MG63 (cell line): Measurements from ENCODE around the gene AFF3. TPM values are rescaled to one million over a fixed set of nuclear protein-coding genes. Genes with fewer than 3 reads are reported as not detected.
"Not testable (repeated sequence)": the region's sequence is repeated elsewhere in the genome, so short reads cannot be mapped to it uniquely, and the experiment has no call there.

ENCODE experiments used
- DNase-seq: peaks from one replicate; pipeline ENCODE4 v3.0.0-alpha.2; 2020
- H3K27me3 ChIP-seq: fragments of 250-450 bp; sonication (Bioruptor Pico); 2 replicates; pipeline ENCODE4 v1.5.1; 2020; ENCODE audit warnings: mild to moderate bottlenecking, moderate library complexity
- H3K36me3 ChIP-seq: fragments of 250-450 bp; sonication (Bioruptor Pico); 2 replicates; pipeline ENCODE4 v1.5.1; 2020; ENCODE audit warnings: mild to moderate bottlenecking, moderate library complexity
- H3K4me3 ChIP-seq: fragments of 250-450 bp; sonication (Bioruptor Pico); 2 replicates; pipeline ENCODE4 v1.5.1; 2020; ENCODE audit warnings: mild to moderate bottlenecking, moderate library complexity
- H3K9me3 ChIP-seq: fragments of 250-450 bp; sonication (Bioruptor Pico); 2 replicates; pipeline ENCODE4 v1.5.1; 2020; ENCODE audit warnings: mild to moderate bottlenecking, moderate library complexity
- total RNA-seq: library from RNA; depleted of rRNA; stranded (reverse); fragments of >200 nt; shearing (Covaris generic); gene quantifications from 2 replicates; pipeline ENCODE4 v1.2.3, GENCODE V29; 2014; ENCODE audit warnings: low replicate concordance

AFF3 gene
- total RNA-seq, 1 experiment from 2014 or later = 6.1 TPM

GRCh38 chr2:99797475-99797874 is 344.9 kb downstream of the AFF3 start:
- Histone ChIP-seq H3K27me3 (no peaks in the 10 kb centered on the region), H3K4me3 (no peak overlapping the region), H3K9me3 (peaks cover 12% of the 10 kb centered on the region; the same call in 1 of the 2 replicates), H3K36me3 (no peaks in the 10 kb centered on the region; the same call in 1 of the 2 replicates)
- no peak for DNase-seq

- no peaks in the 10 kb centered on the region; the same call in 1 of the 2 replicates for H3K36me3 ChIP-seq
- no peak overlapping the region for H3K4me3 ChIP-seq
- peaks cover 12% of the 10 kb centered on the region; the same call in 1 of the 2 replicates for H3K9me3 ChIP-seq
- no peak for DNase-seq
- H3K27me3 ChIP-seq = no peaks in the 10 kb centered on the region
Observed at GRCh38 chr2:99794414-99794813, 348.0 kb downstream of the AFF3 start.

- H3K27me3 ChIP-seq = no peaks in the 10 kb centered on the region
- no peak overlapping the region for H3K4me3 ChIP-seq
- DNase-seq = no peak
- H3K9me3 ChIP-seq = peaks cover 12% of the 10 kb centered on the region; the same call in 1 of the 2 replicates
- H3K36me3 ChIP-seq = no peaks in the 10 kb centered on the region; the same call in 1 of the 2 replicates
Observed at GRCh38 chr2:99793022-99793421, 349.4 kb downstream of the AFF3 start.

- no peaks in the 10 kb centered on the region for H3K9me3 ChIP-seq
- no peak overlapping the region for H3K4me3 ChIP-seq
- no peaks in the 10 kb centered on the region for H3K27me3 ChIP-seq
- DNase-seq = no peak
- no peaks in the 10 kb centered on the region for H3K36me3 ChIP-seq
Observed at GRCh38 chr2:99789849-99790248, 352.5 kb downstream of the AFF3 start.

- DNase-seq = no peak
- Histone ChIP-seq H3K36me3 (no peaks in the 10 kb centered on the region), H3K4me3 (no peak overlapping the region), H3K9me3 (no peaks in the 10 kb centered on the region), H3K27me3 (no peaks in the 10 kb centered on the region)
Observed at GRCh38 chr2:99787769-99788382, 354.5 kb downstream of the AFF3 start.

GRCh38 chr2:99786636-99787390 is 355.6 kb downstream of the AFF3 start:
- Histone ChIP-seq H3K4me3 (no peak overlapping the region), H3K36me3 (no peaks in the 10 kb centered on the region), H3K27me3 (no peaks in the 10 kb centered on the region), H3K9me3 (no peaks in the 10 kb centered on the region)
- DNase-seq = no peak

GRCh38 chr2:99784946-99785345 is 357.4 kb downstream of the AFF3 start:
- DNase-seq = no peak
- no peak overlapping the region for H3K4me3 ChIP-seq
- H3K9me3 ChIP-seq = no peaks in the 10 kb centered on the region
- no peaks in the 10 kb centered on the region for H3K36me3 ChIP-seq
- H3K27me3 ChIP-seq = no peaks in the 10 kb centered on the region

GRCh38 chr2:99784282-99784681 is 358.1 kb downstream of the AFF3 start:
- Histone ChIP-seq H3K4me3 (no peak overlapping the region), H3K9me3 (no peaks in the 10 kb centered on the region; the same call in 1 of the 2 replicates), H3K27me3 (no peaks in the 10 kb centered on the region), H3K36me3 (no peaks in the 10 kb centered on the region)
- no peak for DNase-seq

GRCh38 chr2:99780276-99780675 is 362.1 kb downstream of the AFF3 start:
- DNase-seq = no peak
- H3K4me3 ChIP-seq = no peak overlapping the region
- H3K36me3 ChIP-seq = no peaks in the 10 kb centered on the region
- H3K27me3 ChIP-seq = no peaks in the 10 kb centered on the region
- H3K9me3 ChIP-seq = peaks cover 3% of the 10 kb centered on the region; the same call in 1 of the 2 replicates

- no peaks in the 10 kb centered on the region for H3K36me3 ChIP-seq
- H3K9me3 ChIP-seq = peaks cover 3% of the 10 kb centered on the region; the same call in 1 of the 2 replicates
- DNase-seq = no peak
- H3K4me3 ChIP-seq = no peak overlapping the region
- H3K27me3 ChIP-seq = no peaks in the 10 kb centered on the region
Observed at GRCh38 chr2:99779276-99779675, 363.1 kb downstream of the AFF3 start.

GRCh38 chr2:99777656-99778290 is 364.6 kb downstream of the AFF3 start:
- Histone ChIP-seq H3K9me3 (peaks cover 3% of the 10 kb centered on the region; the same call in 1 of the 2 replicates), H3K4me3 (no peak overlapping the region), H3K36me3 (no peaks in the 10 kb centered on the region), H3K27me3 (no peaks in the 10 kb centered on the region)
- no peak for DNase-seq

- DNase-seq = peak; percentile 4
- H3K27me3 ChIP-seq = no peaks in the 10 kb centered on the region
- no peaks in the 10 kb centered on the region for H3K36me3 ChIP-seq
- H3K4me3 ChIP-seq = no peak overlapping the region
- H3K9me3 ChIP-seq = peaks cover 3% of the 10 kb centered on the region; the same call in 1 of the 2 replicates
Observed at GRCh38 chr2:99776906-99777646, 365.3 kb downstream of the AFF3 start.

- peaks cover 3% of the 10 kb centered on the region; the same call in 1 of the 2 replicates for H3K9me3 ChIP-seq
- H3K4me3 ChIP-seq = no peak overlapping the region
- no peak for DNase-seq
- no peaks in the 10 kb centered on the region for H3K27me3 ChIP-seq
- no peaks in the 10 kb centered on the region for H3K36me3 ChIP-seq
Observed at GRCh38 chr2:99776206-99776905, 366.0 kb downstream of the AFF3 start.

- Histone ChIP-seq H3K36me3 (no peaks in the 10 kb centered on the region), H3K9me3 (peaks cover 3% of the 10 kb centered on the region; the same call in 1 of the 2 replicates), H3K27me3 (no peaks in the 10 kb centered on the region), H3K4me3 (no peak overlapping the region)
- DNase-seq = no peak
Observed at GRCh38 chr2:99775585-99775984, 366.8 kb downstream of the AFF3 start.

GRCh38 chr2:99773642-99774041 is 368.7 kb downstream of the AFF3 start:
- not testable (repeated sequence) for H3K27me3 ChIP-seq, H3K36me3 ChIP-seq, H3K4me3 ChIP-seq, DNase-seq, H3K9me3 ChIP-seq
